GM19463 (cell line): ENCODE results near the gene TMEM203.

Experiments
- ATAC-seq: cut with Tn5 transposase; IDR thresholded peaks from one replicate; pipeline ENCODE4 v1.9.1; 2021; ENCODE audit warnings: mild to moderate bottlenecking, moderate library complexity; ENCODE audit not compliant: unreplicated experiment

Gene TMEM203

DNA sequence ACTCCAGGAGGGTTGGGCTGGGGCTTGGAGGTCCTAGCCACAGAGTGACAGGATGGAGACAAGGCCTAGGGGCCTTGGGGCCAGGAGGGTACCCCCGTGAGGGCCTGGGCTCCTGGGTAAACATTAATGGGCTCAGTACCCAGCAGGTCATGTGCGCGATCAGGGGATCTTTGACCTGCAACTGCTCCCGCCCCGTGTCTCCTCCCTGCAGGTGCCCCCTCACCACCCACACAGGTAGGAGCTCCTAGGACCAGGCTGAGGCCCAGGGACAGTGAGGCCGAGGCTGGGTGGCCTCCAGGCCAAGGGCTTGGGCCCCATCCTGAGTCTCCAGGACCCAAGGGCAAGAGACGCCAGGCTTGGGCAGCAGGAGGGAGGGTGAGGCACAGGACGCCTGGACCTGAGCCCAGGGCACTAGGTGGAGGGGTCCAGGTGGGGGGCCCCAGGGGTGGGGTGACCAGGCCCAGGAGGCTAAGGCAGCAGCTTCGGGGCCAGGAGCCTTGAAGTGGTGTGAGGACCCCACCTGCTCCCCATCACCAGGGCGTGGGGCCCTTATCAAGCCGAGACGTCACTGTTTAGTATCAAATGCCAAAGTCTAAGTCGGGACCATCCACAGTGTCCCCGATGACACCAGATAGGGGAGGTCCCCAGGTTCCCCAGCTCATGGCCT is 25.4 kb upstream of the TMEM203 start, which contains the start of gene SLC34A3:
Gene SLC34A3, plus strand, starts transcription at position 197 of the 667 bp plus-strand sequence. CDS start 802 bp downstream, outside the sequence.
- no peak for ATAC-seq

DNA sequence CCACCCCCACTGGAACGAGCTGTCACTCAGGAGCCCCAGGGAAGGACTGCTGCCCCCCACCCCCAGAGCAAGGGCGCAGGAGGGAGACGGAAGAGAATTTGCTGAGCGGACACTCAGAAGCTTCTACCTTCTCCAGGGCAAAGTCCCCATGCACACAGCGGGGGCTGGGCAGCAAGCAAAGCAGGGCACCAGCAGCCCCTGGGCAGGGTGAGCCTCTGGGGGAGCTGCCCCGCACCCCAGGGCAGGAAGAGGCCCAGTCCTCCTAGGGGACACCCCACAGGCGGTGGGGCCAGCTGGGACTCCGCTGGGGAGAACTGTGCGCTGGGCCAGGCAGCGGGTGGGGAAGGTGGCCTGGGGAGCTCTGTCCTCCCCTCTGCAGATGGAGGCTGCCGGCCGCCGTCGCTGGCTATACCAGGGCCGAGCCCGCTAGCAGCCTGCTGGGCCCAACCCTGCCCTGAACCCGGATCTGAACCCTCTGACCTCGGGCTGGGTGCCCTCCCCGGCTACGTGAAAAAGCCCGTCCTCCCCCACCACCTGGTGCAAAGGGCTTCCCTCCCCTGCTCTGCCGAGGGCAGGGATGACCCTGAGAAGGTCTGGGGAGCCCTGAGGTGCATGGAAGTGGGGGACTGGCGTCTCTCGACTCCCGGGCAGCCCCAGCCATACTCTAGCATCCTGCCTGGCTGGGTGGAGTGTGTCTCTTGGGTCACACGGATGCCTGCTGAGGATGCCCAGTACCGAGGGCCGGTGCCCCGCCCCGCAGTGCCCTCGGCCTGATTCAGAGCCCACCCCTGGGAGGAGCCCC is 24.7 kb upstream of the TMEM203 start:
- ATAC-seq: no peak

DNA sequence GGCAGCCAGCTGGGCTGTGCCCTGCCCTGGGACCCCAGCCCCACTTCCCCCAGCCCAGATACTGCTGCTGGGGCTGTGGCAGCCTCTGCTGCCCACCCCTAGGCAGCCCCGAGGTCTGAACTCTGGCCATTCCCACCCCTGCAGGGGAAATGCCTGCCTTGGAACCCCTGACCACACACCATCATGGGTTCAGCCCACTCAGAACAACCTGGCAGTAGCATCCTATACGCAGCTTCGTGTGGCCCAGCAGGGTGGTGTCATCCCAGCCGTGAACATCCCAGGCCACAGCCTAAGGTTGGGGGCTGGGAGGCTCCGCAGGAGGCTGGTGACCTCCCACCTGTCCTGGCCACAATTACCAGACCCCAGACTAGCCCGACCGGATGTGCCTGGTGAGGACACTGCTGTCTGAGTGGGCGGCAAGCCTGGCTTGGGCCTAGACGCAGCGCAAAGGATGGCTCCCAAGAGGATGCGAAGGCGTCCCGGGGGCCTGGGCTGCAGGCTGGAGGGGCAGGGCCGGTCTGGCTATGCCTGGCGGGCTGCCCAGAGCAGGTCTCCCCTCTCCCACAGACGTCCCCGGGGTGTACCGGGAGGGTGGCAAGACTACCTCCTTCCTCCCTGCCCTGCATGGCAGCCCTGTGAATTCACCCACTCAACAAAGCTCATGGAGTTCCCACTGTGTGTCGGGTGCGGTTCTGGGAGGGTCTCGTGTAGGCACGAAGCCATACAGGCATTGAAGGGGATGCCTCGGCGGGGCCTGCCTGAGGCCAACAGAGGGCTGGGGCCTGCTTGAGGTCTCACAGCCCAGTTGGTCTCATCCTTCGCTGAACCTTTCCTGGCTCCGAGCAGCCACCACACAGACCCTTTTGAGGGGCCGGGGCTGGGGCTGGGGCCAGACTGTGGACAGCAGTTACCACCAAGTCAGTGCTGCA is 23.8 kb upstream of the TMEM203 start:
- ATAC-seq: no peak

DNA sequence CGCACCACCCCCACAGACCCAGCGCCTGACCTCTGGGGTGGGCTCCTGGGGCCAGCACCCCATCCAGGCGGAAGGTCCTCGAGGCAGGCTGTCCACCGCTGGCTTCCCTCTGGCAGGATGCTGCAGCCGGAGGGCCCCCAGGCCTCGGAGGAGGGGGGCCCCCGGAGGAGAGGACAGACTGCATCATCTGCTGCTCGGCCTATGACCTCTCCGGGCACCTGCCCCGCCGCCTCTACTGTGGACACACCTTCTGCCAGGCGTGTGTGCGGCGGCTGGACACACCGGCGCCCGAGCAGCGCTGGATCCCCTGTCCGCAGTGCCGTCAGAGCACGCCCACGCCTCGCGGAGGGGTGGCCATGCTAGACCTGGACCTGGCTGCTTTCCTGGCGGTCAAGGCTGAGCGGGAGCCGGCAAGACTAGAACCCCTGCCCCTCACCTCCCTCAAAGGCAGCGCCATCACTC is 23.1 kb upstream of the TMEM203 start:
- ATAC-seq: no peak

DNA sequence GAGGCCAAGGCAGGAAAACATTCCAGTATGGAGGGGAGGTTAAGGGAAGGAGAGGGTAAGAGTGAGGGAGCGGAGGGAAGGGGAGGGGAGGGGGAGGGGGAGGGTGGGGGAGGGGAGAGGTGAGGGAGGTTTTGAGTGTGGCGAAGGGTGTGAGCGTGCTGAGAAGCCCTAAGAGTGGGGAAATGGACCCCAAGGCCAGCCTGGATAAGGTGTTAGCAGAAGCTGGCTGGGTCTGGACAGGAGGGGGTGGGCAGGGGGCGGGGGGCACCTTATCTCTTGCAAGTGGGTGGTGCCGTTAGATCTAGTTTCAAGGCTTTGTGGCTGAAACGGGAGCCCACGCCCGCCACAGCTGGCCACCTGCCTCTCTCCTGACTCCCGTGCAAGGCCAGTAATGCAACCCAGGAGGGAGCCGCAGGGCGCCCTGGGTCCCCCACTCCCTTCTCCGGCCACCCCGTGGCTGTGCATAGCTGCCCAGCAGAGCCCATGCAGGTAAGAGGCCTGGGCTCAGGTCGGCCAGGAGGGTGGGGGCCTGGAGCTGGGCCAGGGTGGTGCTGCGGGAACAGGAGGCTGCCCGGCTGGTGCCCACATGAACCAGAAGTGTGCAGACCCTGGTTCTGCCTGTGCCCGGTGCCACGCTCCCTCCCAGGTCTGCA is 22.5 kb upstream of the TMEM203 start:
- no peak for ATAC-seq

DNA sequence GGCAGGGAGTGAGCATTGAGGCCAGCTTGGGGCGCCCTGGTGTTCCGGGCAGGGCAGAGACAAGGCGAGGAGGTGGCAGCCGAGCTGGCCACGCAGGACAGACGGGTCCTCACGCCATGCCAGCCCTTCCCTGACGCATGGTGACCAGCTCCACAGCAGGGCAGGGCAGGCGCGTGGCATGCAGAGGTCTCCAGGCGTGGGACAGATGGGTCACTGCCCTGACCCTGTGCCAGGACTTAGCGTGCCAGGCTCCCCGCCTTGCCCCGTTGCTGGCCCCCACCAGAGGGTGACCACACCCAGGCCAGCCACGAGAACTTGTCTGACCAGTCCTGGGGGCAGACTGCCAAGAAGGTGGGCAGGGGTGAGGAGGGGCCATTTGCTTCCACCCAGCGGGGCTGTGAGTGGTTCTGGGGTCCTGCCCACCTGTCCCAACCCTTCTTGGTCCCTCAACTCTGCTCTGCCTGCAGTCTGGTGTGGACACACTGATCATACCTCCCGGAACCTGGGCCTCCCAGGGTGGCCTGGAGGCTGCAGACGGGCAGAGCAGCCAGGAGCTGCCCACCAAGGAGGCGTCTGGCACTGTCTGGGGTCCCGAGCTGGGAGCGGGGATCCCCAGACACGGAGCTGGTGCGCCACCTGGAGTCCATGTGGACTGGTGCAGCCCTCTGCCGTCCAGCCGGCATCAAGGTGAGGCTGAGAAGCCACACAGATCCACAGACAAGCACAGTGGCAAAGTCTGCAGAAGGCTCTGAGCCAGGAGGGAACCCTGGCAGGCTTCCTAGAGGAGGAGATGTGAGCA is 21.8 kb upstream of the TMEM203 start, which contains the start of gene RNF224:
Gene RNF224, plus strand, starts transcription at position 449 of the 799 bp plus-strand sequence. CDS start 834 bp downstream, outside the sequence.
- no peak for ATAC-seq

DNA sequence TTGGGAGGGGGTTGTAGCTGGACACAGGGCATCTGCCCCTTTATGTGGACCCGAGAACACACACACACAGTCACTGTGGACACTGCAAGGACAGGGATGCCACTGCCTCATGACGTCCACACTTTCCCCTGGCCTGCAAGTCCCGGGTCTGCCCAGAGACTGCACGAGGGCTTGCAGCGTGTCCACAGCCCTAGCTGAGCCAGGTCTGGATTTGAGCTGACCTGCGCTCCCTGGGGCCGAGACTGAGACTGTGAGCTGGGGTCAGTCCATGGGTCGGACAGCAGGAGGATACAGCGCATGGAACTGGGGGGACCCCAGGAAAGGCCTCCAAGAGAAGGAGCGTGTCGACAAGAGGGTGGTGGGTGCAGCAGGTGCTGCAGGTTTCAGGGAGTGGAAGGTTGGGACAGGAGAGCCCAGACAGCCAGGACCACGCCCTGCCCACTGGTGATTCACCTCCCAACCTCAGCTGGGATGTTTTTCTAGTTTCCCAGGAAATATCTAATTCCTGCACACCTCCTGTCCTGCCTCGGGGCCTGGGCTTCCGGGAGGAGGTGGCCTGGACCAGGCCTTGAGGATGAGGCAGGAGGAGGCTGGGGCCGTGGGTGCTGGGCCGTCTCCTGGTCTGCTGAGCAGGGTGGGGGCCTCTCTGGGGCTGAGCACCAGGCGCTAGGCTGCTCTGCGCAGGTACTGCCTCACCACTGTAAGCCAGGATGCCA is 21.0 kb upstream of the TMEM203 start:
- ATAC-seq: no peak

DNA sequence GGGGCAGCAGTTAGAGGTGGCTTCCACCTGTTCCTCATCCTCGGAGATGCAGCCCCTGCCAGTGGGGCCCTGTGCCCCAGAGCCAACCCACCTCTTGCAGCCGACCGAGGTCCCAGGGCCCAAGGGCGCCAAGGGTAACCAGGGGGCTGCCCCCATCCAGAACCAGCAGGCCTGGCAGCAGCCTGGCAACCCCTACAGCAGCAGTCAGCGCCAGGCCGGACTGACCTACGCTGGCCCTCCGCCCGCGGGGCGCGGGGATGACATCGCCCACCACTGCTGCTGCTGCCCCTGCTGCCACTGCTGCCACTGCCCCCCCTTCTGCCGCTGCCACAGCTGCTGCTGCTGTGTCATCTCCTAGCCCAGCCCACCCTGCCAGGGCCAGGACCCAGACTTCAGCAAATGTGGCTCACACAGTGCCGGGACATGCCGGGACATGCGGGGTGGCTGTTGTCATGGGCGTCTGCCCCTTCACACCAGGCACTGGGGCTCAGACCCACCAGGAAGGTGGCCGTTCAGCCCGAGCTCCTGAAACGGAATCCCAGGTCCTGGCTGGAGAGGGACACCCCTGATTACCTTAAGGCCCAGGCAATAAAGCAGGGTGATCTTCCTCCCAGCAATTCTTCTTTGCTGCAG is 20.4 kb upstream of the TMEM203 start:
- no peak for ATAC-seq

DNA sequence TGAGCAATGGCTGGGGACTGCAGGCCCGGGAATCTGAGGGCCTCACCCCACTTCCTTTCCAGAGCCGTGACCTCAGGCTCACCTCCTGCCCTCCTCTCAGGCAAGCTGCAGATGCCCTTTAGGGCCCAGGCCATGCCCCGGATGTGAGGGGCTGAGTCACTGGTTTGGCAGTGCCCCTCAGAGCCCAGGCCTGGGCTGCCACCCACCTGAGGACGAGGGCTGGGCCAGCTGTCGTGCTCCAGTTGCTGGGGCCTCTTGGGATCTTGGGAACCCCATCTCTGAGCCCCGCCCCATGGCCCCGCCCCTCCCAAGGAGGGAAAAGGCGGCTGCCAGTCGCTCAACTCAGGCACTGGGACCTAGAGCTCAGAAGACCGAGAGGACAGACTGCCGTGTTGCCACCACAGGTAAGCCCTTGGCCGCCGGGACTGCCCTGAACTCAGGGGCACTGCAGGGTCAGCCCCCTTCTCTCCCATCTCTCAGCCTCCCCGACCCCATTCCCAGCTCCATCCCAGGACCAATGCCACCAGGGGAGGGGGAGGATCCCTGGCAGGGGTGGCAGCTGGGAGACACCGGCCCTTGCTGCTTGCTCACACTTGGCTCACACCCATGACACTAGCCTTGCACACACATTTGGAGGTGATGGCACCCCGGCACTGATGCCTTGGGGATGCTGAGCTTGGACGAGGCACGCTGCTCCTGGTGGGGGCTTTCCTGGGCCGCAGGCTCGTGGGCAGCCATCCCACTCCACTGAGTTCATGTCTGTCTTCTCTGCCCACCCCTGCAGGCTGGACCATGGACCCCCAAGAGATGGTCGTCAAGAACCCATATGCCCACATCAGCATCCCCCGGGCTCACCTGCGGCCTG is 19.6 kb upstream of the TMEM203 start, which contains the start of gene CYSRT1:
Gene CYSRT1, plus strand, starts transcription at position 345 of the 865 bp plus-strand sequence. Its CDS starts 448 bp downstream, at position 793.
- no peak for ATAC-seq

DNA sequence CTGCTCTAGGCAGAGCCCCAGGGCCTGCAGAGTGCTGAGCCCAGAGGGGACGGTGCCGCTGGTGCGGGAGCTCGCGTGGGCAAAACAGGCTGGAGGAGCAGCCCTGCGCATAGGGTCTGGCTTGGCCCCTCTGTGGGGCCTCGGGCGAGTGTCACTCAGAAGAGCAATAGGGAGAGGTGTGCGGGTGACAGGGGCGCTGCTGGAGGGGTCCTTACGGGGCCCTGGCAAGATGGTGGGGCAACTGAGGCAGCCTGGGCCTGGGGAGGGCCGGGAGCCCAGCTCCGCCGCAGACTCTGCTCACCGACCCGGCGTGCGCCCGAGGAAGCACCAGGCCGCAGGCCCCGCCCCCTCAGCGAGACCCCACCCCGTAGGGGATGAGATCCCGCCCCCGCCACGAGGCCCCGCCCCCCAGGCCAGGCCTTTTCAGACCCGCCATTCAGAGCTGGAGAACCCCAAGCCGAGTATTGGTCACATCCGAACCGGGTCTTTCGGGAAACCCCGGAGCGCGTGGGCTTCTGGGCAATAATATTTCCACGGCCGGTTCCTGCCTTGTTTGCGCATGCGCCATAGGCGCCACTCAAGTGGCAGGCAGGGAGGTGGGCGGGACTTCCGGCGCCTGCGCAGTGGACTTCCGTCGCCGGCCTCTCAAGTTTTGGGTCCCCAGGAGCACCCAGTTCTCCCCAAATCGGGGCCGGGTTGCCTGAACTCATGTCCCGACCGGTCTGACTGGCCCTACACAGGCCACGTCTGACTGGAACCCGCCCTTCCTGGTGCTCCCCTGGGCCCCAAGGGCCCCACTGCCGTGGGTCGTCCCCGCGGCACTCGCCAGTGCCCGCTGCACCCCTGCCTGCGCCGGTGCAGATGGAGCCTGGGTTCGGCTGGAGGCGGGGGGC is 17.9 kb upstream of the TMEM203 start:
- ATAC-seq: peak; percentile 65

DNA sequence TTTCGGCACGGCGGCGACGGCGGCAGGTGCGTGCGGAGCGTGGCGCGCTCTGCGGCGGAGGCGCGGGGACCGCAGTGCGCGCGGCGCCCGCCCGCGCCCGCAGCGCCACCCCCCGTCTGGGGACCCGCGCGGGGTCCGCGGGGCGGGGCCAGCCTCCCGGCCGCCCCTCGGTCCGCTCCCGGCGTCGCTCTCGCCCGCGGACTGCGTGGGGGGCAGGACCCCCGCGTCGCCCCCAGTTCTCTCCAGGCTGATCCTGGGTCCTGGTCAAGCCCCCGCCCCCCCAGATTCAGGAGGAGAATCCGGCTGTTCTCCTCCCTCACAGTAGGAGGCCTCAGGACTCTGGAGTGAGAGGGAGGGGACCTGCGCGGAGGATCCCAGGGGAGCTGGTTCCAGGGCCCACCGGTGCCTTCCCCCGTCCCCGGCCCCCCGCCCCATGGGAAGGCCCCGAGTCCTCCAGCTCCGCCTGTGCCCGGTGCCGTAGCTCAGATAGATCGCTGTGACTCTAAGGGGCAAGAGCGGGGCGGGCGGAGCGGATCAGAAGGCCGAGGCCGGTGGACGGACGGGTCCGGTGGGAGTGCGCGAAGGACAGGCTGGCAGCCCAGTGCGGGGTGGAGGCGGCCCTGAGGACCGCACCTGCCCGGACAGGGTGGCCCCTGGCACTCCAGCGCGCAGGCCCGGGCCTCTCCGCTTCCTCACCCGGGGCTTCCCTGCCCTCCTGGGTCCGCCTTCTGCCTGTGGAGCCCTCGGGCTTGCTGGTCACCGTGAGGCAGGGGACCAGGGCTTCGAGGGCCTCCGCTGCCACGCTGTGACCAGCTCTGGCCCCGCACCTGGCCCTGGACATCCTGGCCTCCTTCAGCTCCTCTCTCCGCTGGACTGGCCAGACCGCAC is 17.0 kb upstream of the TMEM203 start, which contains the start of gene RNF208:
Gene RNF208, minus strand, starts transcription at position 51 of the 888 bp plus-strand sequence. CDS start 1,028 bp downstream, outside the sequence.
- no peak for ATAC-seq

DNA sequence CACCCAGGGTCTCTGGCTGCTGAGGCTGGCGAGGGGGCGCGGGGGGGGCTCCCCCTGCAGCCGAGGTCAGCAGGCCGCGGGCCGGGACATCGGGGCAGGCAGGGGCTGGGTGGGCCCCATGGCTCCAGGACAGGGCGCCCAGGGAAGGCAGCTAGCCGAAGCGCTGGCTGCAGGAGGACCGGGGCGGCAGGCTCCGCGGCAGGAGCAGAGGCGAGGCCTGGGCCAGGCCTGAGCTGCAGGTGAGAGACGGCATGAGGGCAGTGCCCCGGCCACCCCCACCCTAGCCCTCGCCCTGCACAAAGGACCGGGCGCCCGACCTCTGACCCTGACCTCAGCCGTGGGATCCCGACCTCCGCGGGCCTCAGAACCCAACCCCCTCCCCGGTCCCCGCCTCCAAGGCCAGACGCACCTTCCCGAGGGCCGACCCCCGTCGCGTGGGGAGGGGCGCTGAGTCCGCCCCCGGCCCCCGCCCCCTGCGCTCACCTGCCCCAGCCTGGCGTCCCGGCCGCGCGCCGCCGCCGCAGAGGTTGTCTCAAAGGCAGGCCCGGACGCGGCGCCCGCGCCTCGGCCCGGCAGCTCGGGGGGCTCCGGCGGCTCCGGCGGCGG is 16.2 kb upstream of the TMEM203 start:
- no peak for ATAC-seq

DNA sequence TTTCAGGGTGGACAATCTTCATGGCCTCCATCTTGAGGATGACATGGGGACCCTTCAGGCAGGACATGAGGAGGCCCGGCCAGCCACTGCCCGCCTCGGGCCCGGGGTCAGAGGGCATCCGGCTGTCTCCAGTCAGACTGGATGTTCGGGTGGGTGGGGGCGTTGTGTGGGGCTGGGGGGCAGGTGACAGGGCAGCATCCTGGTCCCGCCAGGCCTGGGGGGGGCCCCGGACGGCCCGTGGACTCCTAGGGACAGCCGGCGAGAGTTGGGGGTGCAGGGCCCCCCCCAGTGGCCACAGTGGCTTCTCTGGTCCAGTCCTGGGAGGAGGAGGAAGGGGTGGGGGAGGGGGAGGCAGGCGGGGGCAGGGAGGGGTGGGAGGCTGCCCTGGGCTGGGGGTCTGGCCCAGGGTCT is 15.7 kb upstream of the TMEM203 start:
- no peak for ATAC-seq

DNA sequence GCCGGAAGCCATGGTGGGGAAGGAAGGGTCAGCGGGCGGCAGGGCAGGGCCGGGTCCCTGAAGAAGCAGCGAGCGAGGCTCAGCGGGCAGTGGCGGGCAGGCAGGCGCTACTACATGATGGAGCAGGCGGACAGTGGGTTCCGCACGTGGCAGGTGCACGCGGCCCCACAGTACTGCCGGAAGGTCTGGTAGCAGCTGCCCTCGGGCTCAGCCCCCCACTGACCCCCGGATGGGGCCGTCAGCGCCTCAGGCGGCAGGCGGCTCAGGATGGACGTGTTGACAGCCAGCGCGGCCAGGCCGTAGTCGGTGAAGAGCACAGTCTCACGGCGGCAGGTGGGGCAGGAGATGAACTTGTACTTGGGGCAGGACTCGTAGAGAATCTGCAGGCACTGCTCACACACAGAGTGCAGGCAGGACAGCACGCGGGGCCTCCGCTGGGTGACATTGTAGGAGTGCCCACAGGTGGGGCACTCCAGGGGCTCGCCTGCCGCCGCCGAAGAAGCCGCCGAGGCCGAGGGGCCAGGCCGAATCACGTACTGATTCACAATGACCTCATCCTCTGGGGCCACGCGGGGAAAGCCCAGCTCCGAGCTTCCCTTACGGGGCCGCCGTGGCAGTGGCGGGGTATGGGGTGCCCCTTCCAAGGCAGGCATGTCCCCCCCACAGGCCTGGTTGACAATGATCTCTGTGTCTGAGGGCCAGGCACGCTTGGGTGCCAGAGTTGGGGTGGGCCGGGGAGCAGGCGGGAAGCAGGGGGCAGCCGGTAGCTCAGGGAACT is 15.1 kb upstream of the TMEM203 start:
- no peak for ATAC-seq
